Measurements from ENCODE around the gene CACNA1E. TPM values are rescaled to one million over a fixed set of nuclear protein-coding genes. Genes with fewer than 3 reads are reported as not detected.

Gene CACNA1E
- total and polyA plus RNA-seq, 2 experiments from 2014 or later, result 0.32 to 1.1 TPM

- TF ChIP-seq REST (IDR thresholded peaks at IDR 0.05; ENCODE audit: unreplicated experiment) (no peak), EZH2 (IDR thresholded peaks at IDR 0.05; ENCODE audit: low read depth, unreplicated experiment) (no peak), STAT1 (IDR thresholded peaks at IDR 0.05; ENCODE audit: unreplicated experiment) (no peak), ETS1 (IDR thresholded peaks at IDR 0.05) (no peak), ZNF114 (CRISPR knock-in tag; IDR thresholded peaks at IDR 0.05) (no peak)
- TF ChIP-seq, protein P1, sequence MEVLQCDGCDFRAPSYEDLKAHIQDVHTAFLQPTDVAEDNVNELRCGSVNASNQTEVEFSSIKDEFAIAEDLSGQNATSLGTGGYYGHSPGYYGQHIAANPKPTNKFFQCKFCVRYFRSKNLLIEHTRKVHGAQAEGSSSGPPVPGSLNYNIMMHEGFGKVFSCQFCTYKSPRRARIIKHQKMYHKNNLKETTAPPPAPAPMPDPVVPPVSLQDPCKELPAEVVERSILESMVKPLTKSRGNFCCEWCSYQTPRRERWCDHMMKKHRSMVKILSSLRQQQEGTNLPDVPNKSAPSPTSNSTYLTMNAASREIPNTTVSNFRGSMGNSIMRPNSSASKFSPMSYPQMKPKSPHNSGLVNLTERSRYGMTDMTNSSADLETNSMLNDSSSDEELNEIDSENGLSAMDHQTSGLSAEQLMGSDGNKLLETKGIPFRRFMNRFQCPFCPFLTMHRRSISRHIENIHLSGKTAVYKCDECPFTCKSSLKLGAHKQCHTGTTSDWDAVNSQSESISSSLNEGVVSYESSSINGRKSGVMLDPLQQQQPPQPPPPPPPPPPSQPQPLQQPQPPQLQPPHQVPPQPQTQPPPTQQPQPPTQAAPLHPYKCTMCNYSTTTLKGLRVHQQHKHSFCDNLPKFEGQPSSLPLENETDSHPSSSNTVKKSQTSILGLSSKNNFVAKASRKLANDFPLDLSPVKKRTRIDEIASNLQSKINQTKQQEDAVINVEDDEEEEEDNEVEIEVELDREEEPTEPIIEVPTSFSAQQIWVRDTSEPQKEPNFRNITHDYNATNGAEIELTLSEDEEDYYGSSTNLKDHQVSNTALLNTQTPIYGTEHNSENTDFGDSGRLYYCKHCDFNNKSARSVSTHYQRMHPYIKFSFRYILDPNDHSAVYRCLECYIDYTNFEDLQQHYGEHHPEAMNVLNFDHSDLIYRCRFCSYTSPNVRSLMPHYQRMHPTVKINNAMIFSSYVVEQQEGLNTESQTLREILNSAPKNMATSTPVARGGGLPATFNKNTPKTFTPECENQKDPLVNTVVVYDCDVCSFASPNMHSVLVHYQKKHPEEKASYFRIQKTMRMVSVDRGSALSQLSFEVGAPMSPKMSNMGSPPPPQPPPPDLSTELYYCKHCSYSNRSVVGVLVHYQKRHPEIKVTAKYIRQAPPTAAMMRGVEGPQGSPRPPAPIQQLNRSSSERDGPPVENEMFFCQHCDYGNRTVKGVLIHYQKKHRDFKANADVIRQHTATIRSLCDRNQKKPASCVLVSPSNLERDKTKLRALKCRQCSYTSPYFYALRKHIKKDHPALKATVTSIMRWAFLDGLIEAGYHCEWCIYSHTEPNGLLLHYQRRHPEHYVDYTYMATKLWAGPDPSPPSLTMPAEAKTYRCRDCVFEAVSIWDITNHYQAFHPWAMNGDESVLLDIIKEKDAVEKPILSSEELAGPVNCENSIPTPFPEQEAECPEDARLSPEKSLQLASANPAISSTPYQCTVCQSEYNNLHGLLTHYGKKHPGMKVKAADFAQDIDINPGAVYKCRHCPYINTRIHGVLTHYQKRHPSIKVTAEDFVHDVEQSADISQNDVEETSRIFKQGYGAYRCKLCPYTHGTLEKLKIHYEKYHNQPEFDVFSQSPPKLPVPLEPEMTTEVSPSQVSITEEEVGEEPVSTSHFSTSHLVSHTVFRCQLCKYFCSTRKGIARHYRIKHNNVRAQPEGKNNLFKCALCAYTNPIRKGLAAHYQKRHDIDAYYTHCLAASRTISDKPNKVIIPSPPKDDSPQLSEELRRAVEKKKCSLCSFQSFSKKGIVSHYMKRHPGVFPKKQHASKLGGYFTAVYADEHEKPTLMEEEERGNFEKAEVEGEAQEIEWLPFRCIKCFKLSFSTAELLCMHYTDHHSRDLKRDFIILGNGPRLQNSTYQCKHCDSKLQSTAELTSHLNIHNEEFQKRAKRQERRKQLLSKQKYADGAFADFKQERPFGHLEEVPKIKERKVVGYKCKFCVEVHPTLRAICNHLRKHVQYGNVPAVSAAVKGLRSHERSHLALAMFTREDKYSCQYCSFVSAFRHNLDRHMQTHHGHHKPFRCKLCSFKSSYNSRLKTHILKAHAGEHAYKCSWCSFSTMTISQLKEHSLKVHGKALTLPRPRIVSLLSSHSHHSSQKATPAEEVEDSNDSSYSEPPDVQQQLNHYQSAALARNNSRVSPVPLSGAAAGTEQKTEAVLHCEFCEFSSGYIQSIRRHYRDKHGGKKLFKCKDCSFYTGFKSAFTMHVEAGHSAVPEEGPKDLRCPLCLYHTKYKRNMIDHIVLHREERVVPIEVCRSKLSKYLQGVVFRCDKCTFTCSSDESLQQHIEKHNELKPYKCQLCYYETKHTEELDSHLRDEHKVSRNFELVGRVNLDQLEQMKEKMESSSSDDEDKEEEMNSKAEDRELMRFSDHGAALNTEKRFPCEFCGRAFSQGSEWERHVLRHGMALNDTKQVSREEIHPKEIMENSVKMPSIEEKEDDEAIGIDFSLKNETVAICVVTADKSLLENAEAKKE (CRISPR knock-in tag; IDR thresholded peaks at IDR 0.05), result no peak
- Mint-ChIP-seq H3K9me3 (peaks cover 20% of the 10 kb centered on the region), H3K27ac (no peak overlapping the region), H3K4me1 (no peaks in the 10 kb centered on the region), H3K27me3 (ENCODE audit: insufficient read depth, low read depth, poor library complexity) (peaks cover 9% of the 10 kb centered on the region), H3K4me3 (no peak overlapping the region), H3K36me3 (ENCODE audit: low read depth) (no peaks in the 10 kb centered on the region)
- Histone ChIP-seq H3K4me2 (no peak overlapping the region), H4K20me1 (replicated peaks; ENCODE audit: insufficient read depth) (no peaks in the 10 kb centered on the region), H2AFZ (no peak overlapping the region), H3K27me3 (ENCODE audit: insufficient read depth) (no peaks in the 10 kb centered on the region), H3K36me3 (ENCODE audit: insufficient read depth) (no peaks in the 10 kb centered on the region), H3K4me1 (ENCODE audit: insufficient read depth) (no peaks in the 10 kb centered on the region), H3K4me3 (no peak overlapping the region), H3F3A (replicated peaks; ENCODE audit: low read depth) (no peaks in the 10 kb centered on the region), H3K27ac (ENCODE audit: low read depth) (no peak overlapping the region), H3K79me2 (replicated peaks; ENCODE audit: insufficient read depth) (no peaks in the 10 kb centered on the region), H3K9me2 (ENCODE audit: insufficient read depth) (0 out of 2 replicates have a peak, but pooled peaks cover 4% of the 10 kb centered on the region)
- no peak for ATAC-seq
- DNase-seq (ENCODE audit: low spot score), result no peak
Observed at GRCh38 chr1:181458419-181458818, 24.9 kb upstream of the CACNA1E start.
